Lower leg skin (tissue), 3 donors: Measurements from ENCODE around the gene SOCS7.

Source experiments
- CTCF ChIP-seq, 3 donors: fragments of 450-650 bp; IDR thresholded peaks; one replicate each; pipeline ENCODE4 v1.5.1; 2016; ENCODE audit warnings: antibody characterized with exemption in 3 of 3, mild to moderate bottlenecking in 3 of 3, moderate library complexity in 2 of 3
- POLR2A ChIP-seq, 2 donors: fragments of 450-650 bp; IDR thresholded peaks; one replicate each; pipeline ENCODE4 v1.6.1; 2016 to 2017; ENCODE audit warnings: antibody characterized with exemption in 2 of 2, mild to moderate bottlenecking in 1 of 2, moderate library complexity in 1 of 2

DNA sequence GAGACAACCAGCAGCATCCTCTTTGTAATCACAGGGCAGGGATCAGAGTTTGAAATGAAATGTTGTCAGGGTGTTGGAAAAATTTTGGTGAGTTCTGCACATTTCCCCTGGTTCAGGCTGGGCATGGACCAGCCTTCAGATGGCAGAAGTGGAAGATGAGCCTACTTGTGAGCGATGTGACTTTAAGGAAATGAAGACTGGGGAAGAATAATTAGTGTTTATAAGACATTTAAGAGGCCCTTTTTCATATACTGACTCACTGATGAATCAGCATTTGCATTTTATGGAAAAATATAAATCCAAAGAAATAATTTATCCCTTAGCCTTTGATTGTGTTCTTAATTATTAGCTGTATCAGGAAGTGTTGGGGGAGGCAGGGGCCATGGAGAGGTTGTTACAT, 28.7 kb upstream of the SOCS7 start:
- TF ChIP-seq CTCF (IDR thresholded peaks at IDR 0.05): no peak
- no peak for TF ChIP-seq POLR2A (IDR thresholded peaks at IDR 0.05)
